Activated naive CD8-positive, alpha-beta T cell treated with anti-CD3 and anti-CD28 coated beads for 36 hours (primary cell): ENCODE results near the gene MAST3. TPM values are rescaled to one million over a fixed set of nuclear protein-coding genes. Genes with fewer than 3 reads are reported as not detected.
"Not testable (repeated sequence)": the region's sequence is repeated elsewhere in the genome, so short reads cannot be mapped to it uniquely, and the experiment has no call there.

ENCODE experiments used
- DNase-seq: peaks from one replicate; pipeline ENCODE4 v3.0.0; 2021
- H3K27ac Mint-ChIP-seq: one replicate; pipeline ENCODE4 v1.8.0; 2022; ENCODE audit warnings: mild to moderate bottlenecking, moderate library complexity, mixed read lengths
- H3K27me3 Mint-ChIP-seq: one replicate; pipeline ENCODE4 v1.8.0; 2022; ENCODE audit warnings: mild to moderate bottlenecking, mixed read lengths
- H3K36me3 Mint-ChIP-seq: one replicate; pipeline ENCODE4 v1.8.0; 2021; ENCODE audit warnings: mild to moderate bottlenecking, mixed read lengths
- H3K4me1 Mint-ChIP-seq: one replicate; pipeline ENCODE4 v1.8.0; 2021; ENCODE audit warnings: mixed read lengths
- H3K4me3 Mint-ChIP-seq: one replicate; pipeline ENCODE4 v1.8.0; 2022; ENCODE audit warnings: mild to moderate bottlenecking, moderate library complexity, mixed read lengths
- H3K9me3 Mint-ChIP-seq: one replicate; pipeline ENCODE4 v1.8.0; 2022; ENCODE audit warnings: mixed read lengths
- total RNA-seq, 2 experiments: library from RNA; stranded (reverse); gene quantifications; one replicate each; pipeline ENCODE4 v1.2.3, GENCODE V29; 2021

MAST3 gene
- total RNA-seq, 2 experiments from 2014 or later = 11.8 to 14.4 TPM

DNA sequence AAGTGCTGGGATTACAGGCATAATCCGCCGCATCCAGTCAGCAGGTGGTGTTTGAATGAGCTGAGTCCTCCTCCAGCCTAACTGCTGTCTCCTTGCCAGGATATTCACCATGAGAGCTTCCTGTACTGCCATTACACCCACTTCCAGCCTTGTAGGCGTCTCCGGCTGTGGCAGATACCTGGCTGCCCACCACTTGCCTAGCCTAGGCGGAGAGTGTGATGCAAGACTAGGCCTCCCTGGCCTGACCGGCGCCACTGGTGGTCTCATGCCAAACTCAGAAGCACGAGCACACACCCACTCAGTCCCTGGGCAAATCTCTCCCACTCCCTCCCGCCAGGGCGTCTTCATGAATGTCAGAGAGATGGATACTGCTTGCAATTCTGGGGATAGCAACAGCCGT, 27.4 kb upstream of the MAST3 start:
- H3K36me3 Mint-ChIP-seq = peaks cover 12% of the 10 kb centered on the region
- no peak overlapping the region for H3K4me3 Mint-ChIP-seq
- H3K27ac Mint-ChIP-seq = no peak overlapping the region
- DNase-seq = no peak
- H3K4me1 Mint-ChIP-seq = peaks cover 8% of the 10 kb centered on the region
- no peaks in the 10 kb centered on the region for H3K27me3 Mint-ChIP-seq
- H3K9me3 Mint-ChIP-seq = no peaks in the 10 kb centered on the region

DNA sequence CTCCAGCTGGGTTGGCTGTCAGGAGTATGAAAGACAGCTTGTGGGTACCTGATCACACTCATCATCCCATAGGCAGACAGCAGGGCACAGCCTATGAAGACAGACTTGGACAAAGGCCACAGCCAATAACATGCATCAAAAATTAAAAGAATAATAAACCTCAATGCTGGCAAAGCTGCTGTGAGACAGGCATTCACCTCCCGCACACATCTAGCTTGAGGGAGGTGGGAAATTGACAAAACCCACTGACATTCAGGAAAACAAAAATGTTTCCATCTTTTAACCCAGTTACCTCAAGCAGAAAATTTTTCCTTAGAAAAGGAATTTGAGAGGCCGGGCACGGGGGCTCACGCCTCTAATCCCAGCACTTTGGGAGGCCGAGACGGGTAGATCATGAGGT, 25.2 kb upstream of the MAST3 start:
- Mint-ChIP-seq H3K27ac (no peak overlapping the region), H3K27me3 (no peaks in the 10 kb centered on the region), H3K4me1 (peaks cover 8% of the 10 kb centered on the region), H3K4me3 (no peak overlapping the region), H3K36me3 (peaks cover 10% of the 10 kb centered on the region), H3K9me3 (no peaks in the 10 kb centered on the region)
- DNase-seq = no peak

DNA sequence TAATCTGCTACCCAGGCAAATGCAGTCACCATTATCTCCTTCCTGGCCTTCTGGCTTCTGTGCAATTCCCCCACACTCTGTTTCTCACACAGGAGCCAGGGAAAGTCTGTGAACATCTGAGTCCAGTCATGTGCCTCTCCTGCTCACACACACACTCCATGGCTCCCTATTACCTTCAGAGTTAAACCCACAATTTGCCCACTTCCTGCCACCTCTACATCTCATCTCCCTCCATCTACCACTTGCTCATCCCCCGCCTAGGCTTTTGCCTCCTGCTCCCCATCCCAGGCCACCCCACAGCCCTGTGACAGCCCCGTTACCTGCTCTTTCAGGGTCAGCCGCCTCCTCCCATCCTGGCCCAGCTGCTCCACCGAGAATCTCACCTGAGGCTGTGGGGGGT, 24.4 kb upstream of the MAST3 start:
- Mint-ChIP-seq H3K4me3 (no peak overlapping the region), H3K4me1 (peaks cover 8% of the 10 kb centered on the region), H3K27me3 (no peaks in the 10 kb centered on the region), H3K36me3 (peaks cover 10% of the 10 kb centered on the region), H3K27ac (peak overlapping the region; percentile 17), H3K9me3 (no peaks in the 10 kb centered on the region)
- DNase-seq = no peak

DNA sequence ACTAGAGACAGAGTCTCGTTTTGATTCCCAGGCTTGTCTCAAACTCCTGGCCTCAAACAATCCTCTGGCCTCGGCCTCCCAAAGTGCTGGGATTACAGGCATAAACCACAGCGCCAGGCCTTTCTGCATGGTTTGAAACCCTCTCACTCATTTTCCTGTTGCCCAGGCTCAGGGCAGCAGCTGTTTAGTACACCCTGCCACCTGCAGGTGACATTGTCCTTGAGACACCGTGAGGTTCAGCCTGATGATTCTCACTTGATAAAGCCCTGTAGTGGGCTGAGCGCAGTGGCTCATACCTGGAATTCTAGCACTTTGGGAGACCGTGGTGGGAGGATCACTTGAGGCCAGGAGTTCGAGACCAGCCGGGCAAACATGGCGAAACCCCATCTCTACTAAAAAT, 23.4 kb upstream of the MAST3 start:
- no peaks in the 10 kb centered on the region for H3K27me3 Mint-ChIP-seq
- no peaks in the 10 kb centered on the region for H3K9me3 Mint-ChIP-seq
- no peak for DNase-seq
- H3K4me3 Mint-ChIP-seq = no peak overlapping the region
- peaks cover 8% of the 10 kb centered on the region for H3K4me1 Mint-ChIP-seq
- H3K36me3 Mint-ChIP-seq = peaks cover 11% of the 10 kb centered on the region
- H3K27ac Mint-ChIP-seq = no peak overlapping the region

DNA sequence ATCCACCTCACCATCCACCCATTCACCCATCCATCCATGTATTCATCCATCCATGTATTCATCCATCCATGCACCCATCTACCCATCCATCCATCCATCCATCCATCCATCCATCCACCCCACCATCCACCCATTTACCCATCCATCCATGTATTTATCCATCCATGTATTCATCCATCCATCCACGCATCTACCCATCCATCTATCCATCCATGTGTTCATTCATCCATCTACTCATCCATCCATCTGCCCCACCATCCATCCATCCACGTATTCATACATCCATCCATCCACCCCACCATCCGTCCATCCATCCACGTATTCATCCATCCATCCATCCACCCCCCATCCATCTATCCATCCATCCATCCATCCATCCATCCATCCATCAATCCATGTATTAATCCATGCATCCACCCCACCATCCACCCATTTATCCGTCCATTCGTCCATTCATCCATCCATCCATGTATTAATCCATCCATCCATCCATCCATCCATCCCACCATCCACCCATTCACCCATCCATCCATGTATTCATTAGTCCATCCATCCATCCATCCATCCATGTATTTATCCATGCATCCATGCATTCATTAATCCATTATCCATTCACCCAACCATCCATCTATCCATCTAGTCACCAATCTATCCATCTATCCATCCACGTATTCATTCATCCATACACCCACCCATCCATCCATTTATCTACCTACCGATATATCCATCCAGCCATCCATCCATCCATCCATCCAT, 13.5 kb upstream of the MAST3 start:
- peaks cover 33% of the 10 kb centered on the region for H3K4me1 Mint-ChIP-seq
- H3K27ac Mint-ChIP-seq = no peak overlapping the region
- H3K36me3 Mint-ChIP-seq = peaks cover 19% of the 10 kb centered on the region
- DNase-seq = no peak
- H3K27me3 Mint-ChIP-seq = no peaks in the 10 kb centered on the region
- H3K9me3 Mint-ChIP-seq = peaks cover 3% of the 10 kb centered on the region
- peak overlapping the region; percentile 2 for H3K4me3 Mint-ChIP-seq

DNA sequence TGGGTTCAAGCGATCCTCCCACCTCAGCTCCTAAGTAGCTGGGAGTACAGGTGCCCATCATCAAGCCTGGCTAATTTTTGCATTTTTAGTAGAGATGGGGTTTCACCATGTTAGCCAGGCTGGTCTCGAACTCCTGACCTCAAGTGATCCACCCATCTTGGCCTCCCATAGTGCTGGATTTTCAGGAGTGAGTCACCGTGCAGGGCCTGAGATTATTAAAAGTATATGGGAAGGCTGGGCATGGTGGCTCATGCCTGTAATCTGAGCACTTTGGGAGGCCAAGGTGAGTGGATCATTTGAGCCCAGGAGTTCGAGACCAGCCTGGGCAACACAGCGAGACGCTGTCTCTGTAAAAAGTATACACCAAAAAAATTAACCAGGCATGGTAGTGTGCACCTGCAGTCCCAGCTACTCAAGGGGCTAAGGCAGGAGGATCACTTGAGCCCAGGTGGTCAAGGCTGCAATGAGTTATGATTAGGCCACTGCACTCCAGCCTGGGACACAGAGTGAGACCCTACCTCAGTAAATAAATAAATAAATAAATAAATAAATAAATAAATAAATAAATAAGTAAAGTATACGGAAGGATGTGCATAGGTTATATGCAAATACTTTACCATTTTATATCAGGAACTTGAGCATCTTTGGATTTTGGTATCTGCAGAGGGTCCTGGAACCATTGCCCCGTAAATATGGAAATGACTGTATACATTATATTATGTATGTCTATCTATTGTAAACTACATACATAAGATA, 11.7 kb upstream of the MAST3 start:
- H3K27me3 Mint-ChIP-seq = no peaks in the 10 kb centered on the region

DNA sequence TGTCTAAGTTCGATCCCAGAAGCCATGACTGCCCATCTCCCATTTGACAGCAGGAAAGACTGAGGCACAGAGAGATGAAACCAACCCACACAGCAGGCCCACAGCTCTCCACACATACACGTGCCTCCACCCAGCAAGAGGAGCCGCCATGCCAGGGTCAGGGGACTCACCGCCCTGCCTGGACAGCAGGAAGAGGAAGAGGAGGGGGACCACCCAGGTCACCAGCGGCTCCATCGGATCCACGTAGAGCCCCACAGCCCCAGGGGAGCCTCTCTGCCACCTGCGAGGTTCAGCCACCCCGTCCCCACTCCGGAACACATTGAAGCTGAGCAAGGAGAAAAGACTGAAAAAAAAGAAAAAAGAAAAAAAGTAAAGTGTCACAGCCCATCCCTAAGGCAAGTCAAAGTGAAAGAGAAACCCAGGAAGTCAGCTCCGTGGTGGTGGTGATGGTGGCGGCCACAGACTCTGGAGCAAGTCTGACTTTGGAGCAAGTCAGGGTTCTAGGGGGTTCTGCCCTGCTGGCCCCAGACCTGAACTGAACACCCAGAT, 10.9 kb upstream of the MAST3 start, which contains the start of gene IL12RB1:
Gene IL12RB1, minus strand, starts transcription at position 345 of the 549 bp plus-strand sequence. Its CDS starts 111 bp downstream, at position 234.
- Mint-ChIP-seq H3K36me3 (peaks cover 16% of the 10 kb centered on the region), H3K27ac (peak within 1 kb of the TSS; percentile 99), H3K9me3 (peaks cover 3% of the 10 kb centered on the region), H3K27me3 (no peaks in the 10 kb centered on the region), H3K4me3 (peak within 1 kb of the TSS; percentile 96), H3K4me1 (peaks cover 57% of the 10 kb centered on the region)
- peak; percentile 77 for DNase-seq

More for the DNA sequence above, 11.7 kb upstream of the MAST3 start:
- Mint-ChIP-seq H3K4me1 (peaks cover 51% of the 10 kb centered on the region), H3K27ac (peak overlapping the region; percentile 99), H3K4me3 (peak overlapping the region; percentile 96), H3K36me3 (peaks cover 16% of the 10 kb centered on the region), H3K9me3 (peaks cover 3% of the 10 kb centered on the region)
- DNase-seq = no peak

DNA sequence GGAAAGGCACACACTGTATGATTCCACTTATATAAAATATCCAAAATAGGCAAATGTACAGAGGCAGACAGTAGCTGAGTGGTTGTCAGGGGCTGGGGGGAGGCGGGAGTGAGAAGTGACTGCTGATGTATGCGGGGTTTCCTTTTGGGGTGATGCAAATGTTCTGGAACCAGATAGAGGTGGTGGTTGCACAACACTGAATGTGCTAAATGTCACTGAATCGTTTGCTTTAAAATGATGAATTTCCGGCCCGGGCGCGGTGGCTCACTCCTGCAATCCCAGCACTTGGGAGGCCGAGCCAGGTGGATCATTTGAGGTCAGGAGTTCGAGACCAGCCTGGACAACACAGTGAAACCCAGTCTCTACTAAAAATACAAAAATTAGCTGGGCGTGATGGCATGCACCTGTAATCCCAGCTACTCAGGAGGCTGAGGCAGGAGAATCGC, 8.5 kb upstream of the MAST3 start:
- H3K36me3 Mint-ChIP-seq, H3K27me3 Mint-ChIP-seq, H3K9me3 Mint-ChIP-seq: not testable (repeated sequence)
- Mint-ChIP-seq H3K4me3 (peak overlapping the region; percentile 58), H3K4me1 (peaks cover 64% of the 10 kb centered on the region), H3K27ac (peak overlapping the region; percentile 96)
- DNase-seq = peak; percentile 76

DNA sequence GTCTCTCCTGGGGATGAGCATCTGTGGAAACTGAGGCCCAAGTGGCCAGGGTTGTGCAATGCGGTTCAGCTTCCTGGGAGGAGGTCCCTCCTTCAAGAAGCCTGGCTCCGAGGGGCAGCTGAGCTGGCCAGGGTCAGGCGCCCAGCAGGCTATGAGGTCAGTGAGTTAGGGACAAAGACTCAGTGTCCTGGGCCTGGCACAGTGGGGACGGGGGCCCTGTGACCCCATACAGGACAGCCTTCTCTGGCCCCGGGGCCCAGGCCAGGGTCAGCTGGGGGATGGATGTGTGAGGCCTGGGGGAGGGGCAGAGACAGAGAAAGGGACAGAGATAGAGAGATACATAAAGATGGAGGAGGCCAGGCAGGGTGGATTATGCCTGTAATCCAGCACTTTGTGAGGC, 7.9 kb upstream of the MAST3 start:
- no peaks in the 10 kb centered on the region for H3K27me3 Mint-ChIP-seq
- peaks cover 59% of the 10 kb centered on the region for H3K4me1 Mint-ChIP-seq
- no peaks in the 10 kb centered on the region for H3K9me3 Mint-ChIP-seq
- H3K27ac Mint-ChIP-seq = peak overlapping the region; percentile 96
- no peaks in the 10 kb centered on the region for H3K36me3 Mint-ChIP-seq
- H3K4me3 Mint-ChIP-seq = peak overlapping the region; percentile 58
- DNase-seq = peak; percentile 14

DNA sequence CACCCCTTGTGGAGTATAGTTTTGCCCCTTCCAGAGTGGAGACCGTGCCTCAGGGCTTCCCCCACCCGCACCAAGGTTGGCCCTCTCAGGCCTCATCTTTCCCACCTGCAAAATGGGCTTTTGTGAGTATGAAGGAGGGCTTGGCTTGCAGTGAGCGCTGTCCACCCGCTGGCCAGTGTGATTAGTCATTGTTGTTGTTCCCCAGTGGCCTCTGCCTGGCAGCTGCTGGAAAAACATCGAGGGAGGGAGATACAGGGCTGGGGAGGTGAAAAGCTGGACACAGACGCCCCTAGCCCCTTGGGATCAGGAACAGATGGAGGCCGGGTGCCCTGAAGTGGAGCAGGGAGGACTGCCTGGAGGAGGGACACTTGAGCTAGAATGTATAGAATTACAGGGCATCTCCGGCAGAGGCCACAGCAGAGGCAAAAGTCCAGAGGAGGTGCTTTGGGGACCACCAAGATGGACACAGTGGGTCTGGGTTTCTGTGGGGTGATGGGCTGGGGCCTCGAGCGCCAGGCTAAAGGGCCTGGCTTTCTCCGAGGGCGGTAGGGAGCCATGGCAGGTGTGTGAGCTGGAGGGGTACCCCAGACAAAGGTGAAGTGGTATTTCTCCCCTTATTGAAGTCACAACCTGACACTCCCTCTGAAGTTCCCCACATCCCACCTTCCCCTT, 6.9 kb upstream of the MAST3 start:
- Mint-ChIP-seq H3K9me3 (no peaks in the 10 kb centered on the region), H3K36me3 (no peaks in the 10 kb centered on the region), H3K4me3 (peak overlapping the region; percentile 36), H3K27me3 (no peaks in the 10 kb centered on the region), H3K4me1 (peaks cover 55% of the 10 kb centered on the region), H3K27ac (peak overlapping the region; percentile 96)
- DNase-seq = no peak

DNA sequence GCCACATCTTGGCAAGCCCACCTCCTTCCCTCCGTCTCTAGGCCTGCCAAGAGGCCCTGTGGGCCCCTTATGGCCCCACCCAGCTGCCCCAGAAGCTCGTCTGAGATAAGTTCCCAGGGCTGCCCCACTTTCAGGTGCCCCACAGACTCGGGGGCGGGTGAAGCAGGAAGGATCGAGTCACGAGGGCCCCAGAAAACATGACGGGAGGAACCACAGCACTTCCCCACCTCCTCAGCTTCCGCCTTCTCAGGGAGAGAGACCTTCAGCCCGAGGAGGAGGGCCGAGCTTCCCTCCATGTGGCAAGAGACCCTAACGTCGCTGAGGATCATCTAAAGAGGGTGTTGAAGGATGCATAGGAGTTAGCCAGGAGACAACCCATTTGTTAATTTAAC, 6.4 kb upstream of the MAST3 start:
- Mint-ChIP-seq H3K27me3 (no peaks in the 10 kb centered on the region), H3K27ac (peak overlapping the region; percentile 96), H3K4me1 (peaks cover 54% of the 10 kb centered on the region), H3K36me3 (no peaks in the 10 kb centered on the region), H3K4me3 (peak overlapping the region; percentile 36), H3K9me3 (no peaks in the 10 kb centered on the region)
- DNase-seq = peak; percentile 87

DNA sequence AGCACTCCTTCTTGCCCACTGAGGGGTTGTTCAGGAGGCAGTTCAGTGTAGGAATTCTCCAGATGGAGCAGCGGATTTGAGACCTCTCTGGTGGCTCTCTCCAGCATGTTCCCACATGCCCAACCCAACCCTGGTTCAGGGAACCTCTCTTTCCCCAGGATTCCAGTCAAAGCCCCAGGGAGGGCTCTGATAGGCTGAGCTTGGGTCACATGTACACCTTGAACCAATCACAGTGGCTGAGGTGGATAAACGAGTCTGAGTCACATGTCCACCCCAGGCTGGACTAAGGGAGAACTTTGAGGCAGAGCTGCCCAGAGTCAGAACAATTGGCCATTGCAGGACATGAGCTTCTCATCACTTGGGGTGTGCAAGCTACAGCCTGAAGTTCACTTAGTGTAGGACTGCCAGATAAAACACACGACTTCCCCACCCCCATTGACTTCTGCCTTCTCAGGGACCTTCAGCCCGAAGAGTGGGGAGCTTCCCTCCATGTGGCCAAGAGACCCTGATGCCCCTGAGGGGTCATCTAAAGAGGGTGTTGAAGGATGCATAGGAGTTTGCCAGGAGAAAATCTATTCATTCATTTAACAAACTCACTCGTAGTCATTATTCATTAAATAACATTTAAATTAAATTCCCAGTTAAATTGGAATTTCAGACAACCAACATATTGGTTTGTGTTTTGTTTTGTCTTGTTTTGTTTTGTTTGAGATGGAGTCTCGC, 4.0 kb upstream of the MAST3 start:
- DNase-seq = no peak
- Mint-ChIP-seq H3K27ac (no peak overlapping the region), H3K27me3 (no peaks in the 10 kb centered on the region), H3K4me1 (peaks cover 44% of the 10 kb centered on the region), H3K36me3 (no peaks in the 10 kb centered on the region), H3K4me3 (no peak overlapping the region), H3K9me3 (no peaks in the 10 kb centered on the region)

DNA sequence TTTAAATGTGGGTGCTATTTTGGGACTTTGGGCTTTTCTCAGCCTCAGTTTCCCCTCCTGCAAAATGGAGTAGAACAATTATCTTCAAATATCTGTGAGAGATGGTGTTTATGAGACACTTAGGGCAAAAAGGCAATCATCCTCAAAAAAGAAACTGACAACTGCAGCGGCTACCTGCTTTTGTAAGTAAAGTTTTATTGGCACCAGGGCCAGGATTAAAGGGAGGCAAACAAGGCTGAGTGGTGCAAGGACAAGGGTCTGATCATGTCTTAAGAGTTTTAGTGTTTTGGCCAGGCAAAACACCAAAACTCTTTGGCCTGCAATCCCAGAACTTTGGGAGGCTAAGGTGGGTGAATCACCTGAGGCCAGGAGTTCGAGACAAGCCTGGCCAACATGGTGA, 1.3 kb upstream of the MAST3 start:
- H3K9me3 Mint-ChIP-seq = no peaks in the 10 kb centered on the region
- H3K4me1 Mint-ChIP-seq = peaks cover 31% of the 10 kb centered on the region
- no peak overlapping the region for H3K27ac Mint-ChIP-seq
- DNase-seq = no peak
- no peak overlapping the region for H3K4me3 Mint-ChIP-seq
- H3K36me3 Mint-ChIP-seq = peaks cover 4% of the 10 kb centered on the region
- no peaks in the 10 kb centered on the region for H3K27me3 Mint-ChIP-seq
